ENCODE data around the gene SPACA6. TPM values are rescaled to one million over a fixed set of nuclear protein-coding genes. Genes with fewer than 3 reads are reported as not detected.

The SPACA6 gene
- total and polyA plus RNA-seq, 2 of the 8 experiments (the other 6 are each of a cell fraction or from before 2014, with no cell fraction given) = 7.1 to 7.5 TPM

- Histone ChIP-seq H2AK5ac (ENCODE audit: low read depth, low read length) (no peak overlapping the region), H3K4me3 (ENCODE audit: extremely low read depth in 1 of 4, insufficient read depth in 2 of 4, low read depth in 3 of 4, low read length in 4 of 4) (no peak overlapping the region), H3K18ac (ENCODE audit: extremely low read depth, low read length) (no peak overlapping the region), H3K27ac (ENCODE audit: low read depth, low read length) (no peak overlapping the region), H3K79me1 (ENCODE audit: low read depth, low read length) (no peaks in the 10 kb centered on the region), H3K36me3 (ENCODE audit: control insufficient read depth in 2 of 4, insufficient read depth in 4 of 4, low read length in 3 of 4) (no peaks in the 10 kb centered on the region), H2AFZ (ENCODE audit: low read length) (no peak overlapping the region), H3K79me2 (ENCODE audit: control insufficient read depth in 1 of 2, insufficient read depth in 2 of 2, low read length in 2 of 2) (no peaks in the 10 kb centered on the region), H3K23ac (ENCODE audit: insufficient read length) (no peak overlapping the region), H3K4ac (replicated peaks; ENCODE audit: insufficient read length, low read depth, low read length) (no peak overlapping the region), H4K8ac (ENCODE audit: extremely low read depth, insufficient read depth, low read length) (no peak overlapping the region), H2BK20ac (ENCODE audit: low read length) (no peak overlapping the region), H3K9ac (replicated peaks in 1 of 4; ENCODE audit: extremely low read depth in 1 of 4, low read depth in 3 of 4, low read length in 3 of 4) (no peak overlapping the region), H2BK120ac (replicated peaks; ENCODE audit: low read depth, low read length) (no peak overlapping the region), H2BK5ac (ENCODE audit: low read depth, low read length) (no peak overlapping the region), H2BK12ac (ENCODE audit: low read depth, low read length) (no peak overlapping the region), H3K27me3 (replicated peaks in 1 of 4; ENCODE audit: control insufficient read depth in 3 of 4, extremely low read depth in 1 of 4, insufficient read depth in 3 of 4, low read length in 3 of 4) (peaks cover 0 to 3% (median 0%) of the 10 kb centered on the region in 4 experiments; a peak in 3 of 7 replicates), H3K14ac (ENCODE audit: insufficient read length) (no peak overlapping the region), H4K91ac (replicated peaks; ENCODE audit: insufficient read length, low read length) (no peak overlapping the region), H3K4me1 (replicated peaks in 1 of 4; ENCODE audit: control insufficient read depth in 3 of 4, insufficient read depth in 4 of 4, low read length in 3 of 4) (0 out of 7 replicates have a peak, but pooled peaks cover 0 to 2% (median 0%) of the 10 kb centered on the region in 4 experiments), H4K20me1 (replicated peaks in 1 of 2; ENCODE audit: control insufficient read depth in 1 of 2, insufficient read depth in 2 of 2, low read length in 2 of 2) (no peaks in the 10 kb centered on the region), H3K4me2 (ENCODE audit: insufficient read depth in 1 of 2, low read depth in 2 of 2, low read length in 2 of 2) (no peak overlapping the region), H4K5ac (ENCODE audit: insufficient read length, low read depth, low read length) (no peak overlapping the region), H3K9me3 (ENCODE audit: insufficient read depth in 2 of 2, low read depth in 1 of 2, low read length in 1 of 2) (no peaks in the 10 kb centered on the region), H2BK15ac (ENCODE audit: low read length) (no peak overlapping the region), H3K56ac (replicated peaks; ENCODE audit: insufficient read length, low read depth, low read length) (no peak overlapping the region), H3K23me2 (ENCODE audit: low read depth, low read length) (peaks cover 2% of the 10 kb centered on the region; the same call in 1 of the 2 replicates)
- DNase-seq (ENCODE audit: low read depth in 1 of 2, low spot score in 2 of 2) = no peak
- WGBS, 2 experiments (ENCODE audit: extremely low coverage in 1 of 2, insufficient coverage in 1 of 2, insufficient read length in 1 of 2, insufficient replicate concordance in 2 of 2, low coverage in 1 of 2, low lambda C conversion rate in 2 of 2, missing lambda C conversion rate in 1 of 2) = 100% methylated on average over 1 of the region's 1 CpG; no CpG with 5 or more reads in 1 of the 2 experiments
- CTCF ChIA-PET (ENCODE audit: partially characterized antibody) = interaction anchor here (0.9 to 2.7 kb wide), 5 partner anchors 8 to 273 kb away, joined by 3 to 13 read pairs (median 5); no protein-coding TSS in a partner anchor
- FAIRE-seq = no peak
- POLR2A ChIA-PET (ENCODE audit: partially characterized antibody) = interaction anchor here (0.6 kb wide), 1 partner anchor 318 kb away, joined by 3 read pairs; no protein-coding TSS in a partner anchor
- TF ChIP-seq KDM1A (IDR thresholded peaks at IDR 0.05; ENCODE audit: borderline replicate concordance, low read length) (no peak), SAP30 (IDR thresholded peaks at IDR 0.05; ENCODE audit: insufficient read depth, insufficient replicate concordance, low read length) (no peak), TCF12 (IDR thresholded peaks at IDR 0.05; ENCODE audit: low read depth, low read length) (no peak), SP1 (IDR thresholded peaks at IDR 0.05; ENCODE audit: low read depth, low read length) (no peak), GTF2F1 (IDR thresholded peaks at IDR 0.05; ENCODE audit: borderline replicate concordance, low read depth, low read length) (no peak), JUND (IDR thresholded peaks at IDR 0.05; ENCODE audit: low read length) (no peak), CTBP2 (IDR thresholded peaks at IDR 0.05; ENCODE audit: borderline replicate concordance, insufficient read depth, insufficient read length, low read length) (no peak), CREB1 (IDR thresholded peaks at IDR 0.05) (no peak), ATF3 (IDR thresholded peaks at IDR 0.05; ENCODE audit: insufficient read depth, low read depth, low read length) (no peak), RXRA (IDR thresholded peaks at IDR 0.05; ENCODE audit: insufficient read depth, low read depth, low read length) (no peak), HDAC6 (IDR thresholded peaks at IDR 0.05; ENCODE audit: low read depth, low read length) (no peak), SP4 (IDR thresholded peaks at IDR 0.05; ENCODE audit: low read length) (no peak)
Observed at GRCh38 chr19:51711702-51712101, 18.6 kb downstream of the SPACA6 start.
